ENCODE measurements around the gene YWHAQ.
"Not testable (repeated sequence)": the region's sequence is repeated elsewhere in the genome, so short reads cannot be mapped to it uniquely, and the experiment has no call there.

Gene YWHAQ

GRCh38 chr2:9631878-9632700 lies 1.3 kb upstream of the YWHAQ start:
- DNase-seq (ENCODE audit: low read depth, low spot score) = no peak

GRCh38 chr2:9631553-9631819 lies 689 bp upstream of the YWHAQ start:
- no peak for DNase-seq (ENCODE audit: low read depth, low spot score)

GRCh38 chr2:9630117-9630735 lies 571 bp downstream of the YWHAQ start:
- peak; percentile 53 for DNase-seq (ENCODE audit: low read depth, low spot score)

GRCh38 chr2:9629222-9630116 lies 1.3 kb downstream of the YWHAQ start:
- DNase-seq (ENCODE audit: low read depth, low spot score) = no peak

- no peak for DNase-seq (ENCODE audit: low read depth, low spot score)
These were observed 3.5 kb downstream of the YWHAQ start for GRCh38 chr2:9627310-9627709.

- DNase-seq (ENCODE audit: low read depth, low spot score) = no peak
These were observed 7.6 kb downstream of the YWHAQ start for GRCh38 chr2:9623151-9623550.

- not testable (repeated sequence) for DNase-seq (ENCODE audit: low read depth, low spot score)
These were observed 9.1 kb downstream of the YWHAQ start for GRCh38 chr2:9621655-9622054.

- DNase-seq (ENCODE audit: low read depth, low spot score) = no peak
These were observed 12.4 kb downstream of the YWHAQ start for GRCh38 chr2:9618410-9618809.

GRCh38 chr2:9617749-9618148 lies 13.0 kb downstream of the YWHAQ start:
- DNase-seq (ENCODE audit: low read depth, low spot score) = no peak

- no peak for DNase-seq (ENCODE audit: low read depth, low spot score)
These were observed 13.5 kb downstream of the YWHAQ start for GRCh38 chr2:9617296-9617695.

GRCh38 chr2:9614562-9614961 lies 16.2 kb downstream of the YWHAQ start:
- no peak for DNase-seq (ENCODE audit: low read depth, low spot score)

- DNase-seq (ENCODE audit: low read depth, low spot score) = no peak
These were observed 17.5 kb downstream of the YWHAQ start for GRCh38 chr2:9613291-9613690.

GRCh38 chr2:9611549-9611912 lies 19.3 kb downstream of the YWHAQ start:
- not testable (repeated sequence) for DNase-seq (ENCODE audit: low read depth, low spot score)

- no peak for DNase-seq (ENCODE audit: low read depth, low spot score)
These were observed 19.8 kb downstream of the YWHAQ start for GRCh38 chr2:9610781-9611548.

GRCh38 chr2:9608491-9608890 lies 22.3 kb downstream of the YWHAQ start:
- DNase-seq (ENCODE audit: low read depth, low spot score) = not testable (repeated sequence)

- no peak for DNase-seq (ENCODE audit: low read depth, low spot score)
These were observed 28.4 kb downstream of the YWHAQ start for GRCh38 chr2:9602412-9602811.

GRCh38 chr2:9601397-9601796 lies 29.4 kb downstream of the YWHAQ start:
- no peak for DNase-seq (ENCODE audit: low read depth, low spot score)

GRCh38 chr2:9599430-9599829 lies 31.4 kb downstream of the YWHAQ start:
- no peak for DNase-seq (ENCODE audit: low read depth, low spot score)

- no peak for DNase-seq (ENCODE audit: low read depth, low spot score)
These were observed 34.0 kb downstream of the YWHAQ start for GRCh38 chr2:9596621-9597311.

- no peak for DNase-seq (ENCODE audit: low read depth, low spot score)
These were observed 35.1 kb downstream of the YWHAQ start for GRCh38 chr2:9595746-9596145.

- DNase-seq (ENCODE audit: low read depth, low spot score) = not testable (repeated sequence)
These were observed 35.5 kb downstream of the YWHAQ start for GRCh38 chr2:9595256-9595655.

Measured in activated CD4-positive, CD25-positive, alpha-beta regulatory T cell treated with anti-CD3 and anti-CD28 coated beads, Interleukin-2, amount 50 U/mL, for 16 hours (primary cell).